ENCODE data around the gene BLM.
A peak's percentile ranks its signal among the peaks of the same experiment; 100 is the strongest.

Gene BLM

GRCh38 chr15:90757461-90757860 is 40.3 kb downstream of the BLM start:
- no peak overlapping the region for H3K27ac ChIP-seq

DNA sequence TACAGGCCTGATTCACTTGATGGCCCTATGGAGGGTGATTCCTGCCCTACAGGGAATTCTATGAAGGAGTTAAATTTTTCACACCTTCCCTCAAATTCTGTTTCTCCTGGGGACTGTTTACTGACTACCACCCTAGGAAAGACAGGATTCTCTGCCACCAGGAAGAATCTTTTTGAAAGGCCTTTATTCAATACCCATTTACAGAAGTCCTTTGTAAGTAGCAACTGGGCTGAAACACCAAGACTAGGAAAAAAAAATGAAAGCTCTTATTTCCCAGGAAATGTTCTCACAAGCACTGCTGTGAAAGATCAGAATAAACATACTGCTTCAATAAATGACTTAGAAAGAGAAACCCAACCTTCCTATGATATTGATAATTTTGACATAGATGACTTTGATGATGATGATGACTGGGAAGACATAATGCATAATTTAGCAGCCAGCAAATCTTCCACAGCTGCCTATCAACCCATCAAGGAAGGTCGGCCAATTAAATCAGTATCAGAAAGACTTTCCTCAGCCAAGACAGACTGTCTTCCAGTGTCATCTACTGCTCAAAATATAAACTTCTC is 43.6 kb downstream of the BLM start:
- TF ChIP-seq, protein P1, sequence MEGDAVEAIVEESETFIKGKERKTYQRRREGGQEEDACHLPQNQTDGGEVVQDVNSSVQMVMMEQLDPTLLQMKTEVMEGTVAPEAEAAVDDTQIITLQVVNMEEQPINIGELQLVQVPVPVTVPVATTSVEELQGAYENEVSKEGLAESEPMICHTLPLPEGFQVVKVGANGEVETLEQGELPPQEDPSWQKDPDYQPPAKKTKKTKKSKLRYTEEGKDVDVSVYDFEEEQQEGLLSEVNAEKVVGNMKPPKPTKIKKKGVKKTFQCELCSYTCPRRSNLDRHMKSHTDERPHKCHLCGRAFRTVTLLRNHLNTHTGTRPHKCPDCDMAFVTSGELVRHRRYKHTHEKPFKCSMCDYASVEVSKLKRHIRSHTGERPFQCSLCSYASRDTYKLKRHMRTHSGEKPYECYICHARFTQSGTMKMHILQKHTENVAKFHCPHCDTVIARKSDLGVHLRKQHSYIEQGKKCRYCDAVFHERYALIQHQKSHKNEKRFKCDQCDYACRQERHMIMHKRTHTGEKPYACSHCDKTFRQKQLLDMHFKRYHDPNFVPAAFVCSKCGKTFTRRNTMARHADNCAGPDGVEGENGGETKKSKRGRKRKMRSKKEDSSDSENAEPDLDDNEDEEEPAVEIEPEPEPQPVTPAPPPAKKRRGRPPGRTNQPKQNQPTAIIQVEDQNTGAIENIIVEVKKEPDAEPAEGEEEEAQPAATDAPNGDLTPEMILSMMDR (IDR thresholded peaks at IDR 0.05): no peak
- TF ChIP-seq ZFX (IDR thresholded peaks at IDR 0.05; ENCODE audit: borderline replicate concordance): no peak
- no peak overlapping the region for H3K27ac ChIP-seq

More at GRCh38 chr15:90757461-90757860, 40.3 kb downstream of the BLM start:
- no peak for TF ChIP-seq ZFX (IDR thresholded peaks at IDR 0.05; ENCODE audit: borderline replicate concordance)

- H3K27ac ChIP-seq: no peak overlapping the region
- TF ChIP-seq, protein P1 (IDR thresholded peaks at IDR 0.05): no peak
- no peak for TF ChIP-seq ZFX (IDR thresholded peaks at IDR 0.05; ENCODE audit: borderline replicate concordance)
These were observed 44.5 kb downstream of the BLM start for GRCh38 chr15:90761629-90762028.

- TF ChIP-seq ZFX (IDR thresholded peaks at IDR 0.05; ENCODE audit: borderline replicate concordance): no peak
These were observed 45.0 kb downstream of the BLM start for GRCh38 chr15:90762109-90762508.

GRCh38 chr15:90763366-90764099 is 46.4 kb downstream of the BLM start:
- TF ChIP-seq ZFX (IDR thresholded peaks at IDR 0.05; ENCODE audit: borderline replicate concordance): no peak
- H3K27ac ChIP-seq: no peak overlapping the region

More at GRCh38 chr15:90762109-90762508, 45.0 kb downstream of the BLM start:
- H3K27ac ChIP-seq: no peak overlapping the region

DNA sequence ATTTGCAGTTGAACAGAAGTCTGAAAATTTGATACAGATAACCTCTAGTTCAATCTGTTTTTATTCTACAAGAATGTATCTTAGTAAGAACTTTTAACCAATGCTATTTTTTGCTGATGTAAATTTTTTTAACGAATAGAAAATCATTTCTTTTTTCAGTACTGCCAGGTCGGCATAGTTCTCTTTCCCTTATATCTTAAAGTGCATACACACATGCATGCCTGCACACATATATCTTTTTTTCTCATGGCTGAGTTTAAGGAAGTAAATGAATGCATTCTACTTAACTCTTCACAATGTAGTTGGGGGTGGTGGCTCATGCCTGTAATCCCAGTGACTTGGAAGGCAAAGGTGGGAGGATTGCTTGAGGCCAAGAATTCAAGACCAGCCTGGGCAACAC is 48.4 kb downstream of the BLM start:
- H3K27ac ChIP-seq: no peak overlapping the region
- TF ChIP-seq ZFX (IDR thresholded peaks at IDR 0.05; ENCODE audit: borderline replicate concordance): no peak
- TF ChIP-seq, protein P1 (IDR thresholded peaks at IDR 0.05): no peak

GRCh38 chr15:90765966-90766365 is 48.8 kb downstream of the BLM start:
- no peak overlapping the region for H3K27ac ChIP-seq
- TF ChIP-seq, protein P1 (IDR thresholded peaks at IDR 0.05): no peak
- no peak for TF ChIP-seq ZFX (IDR thresholded peaks at IDR 0.05; ENCODE audit: borderline replicate concordance)

- no peak for TF ChIP-seq ZFX (IDR thresholded peaks at IDR 0.05; ENCODE audit: borderline replicate concordance)
- TF ChIP-seq, protein P1 (IDR thresholded peaks at IDR 0.05): no peak
- peak overlapping the region; percentile 79; the same call in 1 of the 2 replicates for H3K27ac ChIP-seq
These were observed 52.2 kb downstream of the BLM start for GRCh38 chr15:90769375-90769774.

- no peak for TF ChIP-seq ZFX (IDR thresholded peaks at IDR 0.05; ENCODE audit: borderline replicate concordance)
- TF ChIP-seq, protein P1 (IDR thresholded peaks at IDR 0.05): no peak
- no peak overlapping the region for H3K27ac ChIP-seq
These were observed 56.3 kb downstream of the BLM start for GRCh38 chr15:90773485-90773884.

All from 22Rv1 (cell line).